K562 (cell line): ENCODE data around the gene AIG1. TPM values are rescaled to one million over a fixed set of nuclear protein-coding genes. Genes with fewer than 3 reads are reported as not detected.

Source experiments
- ATAC-seq: fragments of 200-7000 bp; cut with Tn5 transposase; 3 replicates; pipeline ENCODE4 v1.9.1; 2020; ENCODE audit warnings: moderate library complexity
- BruUV-seq: library from RNA; stranded (reverse); fragments of 400-500 nt; replicated peaks from 2 replicates; lab custom pipeline; 2021; lab: Mats Ljungman, UMichigan
- CTCF ChIA-PET: fragments of 300-600 bp; formaldehyde crosslinking; extraction: SDS; loops from one replicate; lab custom pipeline; 2021; ENCODE audit warnings: low intra/inter-chr PET ratio; lab: Yijun Ruan, JAX
- POLR2A ChIA-PET: fragments of 300-600, 350-650 bp; sonication (Branson Sonifier 250); formaldehyde crosslinking; extraction: SDS; loops from one replicate; lab custom pipeline; 2021; ENCODE audit warnings: antibody characterized with exemption, inconsistent platforms; lab: Yijun Ruan, JAX
- DNase-seq, 4 experiments: peaks; one replicate each; pipeline versions ENCODE4 v3.0.0 to v3.0.0-alpha.2; 2011 to 2018; ENCODE audit warnings: low spot score in 3 of 4, mixed read lengths in 3 of 4; ENCODE audit errors: extremely low read depth in 1 of 4
- FAIRE-seq: peaks from 2 replicates; lab custom pipeline; 2011; peaks lifted over from hg19 to GRCh38; lab: Jason Lieb, UNC
- H2AFZ ChIP-seq: 2 replicates; pipeline ENCODE4 v1.6.0; 2011; ENCODE audit warnings: low read depth, low read length, control low read depth, inconsistent platforms
- H3K27ac ChIP-seq: fragments of 200-600 bp; 3 replicates; pipeline ENCODE4 v1.8.0; 2011; ENCODE audit warnings: low read depth, mild to moderate bottlenecking, control low read depth, inconsistent platforms, low read length, moderate library complexity, mixed read lengths; ENCODE audit errors: extremely low read depth
- H3K27me3 ChIP-seq, 2 experiments: fragments of 300-600 bp in 1 of 2; 2 replicates in 1 of 2; 3 replicates in 1 of 2; pipeline versions ENCODE4 v1.6.0 to v1.8.0; 2011; ENCODE audit warnings: inconsistent platforms in 2 of 2, low read length in 2 of 2, mild to moderate bottlenecking in 1 of 2, mixed read lengths in 1 of 2, moderate library complexity in 1 of 2; ENCODE audit not compliant: control insufficient read depth in 2 of 2, insufficient read depth in 2 of 2
- H3K36me3 ChIP-seq: fragments of 300-600 bp; 3 replicates; pipeline ENCODE4 v1.8.0; 2011; ENCODE audit warnings: mild to moderate bottlenecking, low read length, inconsistent platforms; ENCODE audit not compliant: control insufficient read depth, insufficient read depth
- H3K4me1 ChIP-seq, 2 experiments: fragments of 200-600 bp in 1 of 2; replicated peaks in 1 of 2; 2 replicates in 1 of 2; 3 replicates in 1 of 2; pipeline versions ENCODE4 v1.5.1 to v1.8.0; 2011; ENCODE audit warnings: inconsistent platforms in 2 of 2, low read length in 2 of 2, mild to moderate bottlenecking in 1 of 2, mixed read lengths in 1 of 2, moderate library complexity in 1 of 2; ENCODE audit not compliant: control insufficient read depth in 2 of 2, insufficient read depth in 2 of 2
- H3K4me2 ChIP-seq: 2 replicates; pipeline ENCODE4 v1.6.1; 2011; ENCODE audit warnings: low read length, control low read depth, inconsistent platforms, mixed read lengths; ENCODE audit not compliant: insufficient read depth
- H3K4me3 ChIP-seq: fragments of 200-600 bp; sonication (generic), shearing (Covaris generic); 2 replicates; pipeline ENCODE4 v1.5.1; 2016; ENCODE audit warnings: control low read depth, inconsistent platforms
- H3K79me2 ChIP-seq: fragments of 200-600 bp; 3 replicates; pipeline ENCODE4 v1.8.0; 2011; ENCODE audit warnings: low read length, inconsistent platforms; ENCODE audit not compliant: control insufficient read depth, insufficient read depth
- H3K9ac ChIP-seq, 2 experiments: 2 replicates each; pipeline versions ENCODE4 v1.6.0 to v1.6.1; 2011; ENCODE audit warnings: low read depth in 2 of 2, low read length in 2 of 2, control low read depth in 1 of 2, inconsistent platforms in 1 of 2, mild to moderate bottlenecking in 1 of 2, mixed read lengths in 1 of 2; ENCODE audit not compliant: insufficient read depth in 1 of 2
- H3K9me1 ChIP-seq: one replicate; pipeline ENCODE4 v1.6.0; 2011; ENCODE audit warnings: inconsistent platforms, mild to moderate bottlenecking, low read length, moderate library complexity; ENCODE audit not compliant: control insufficient read depth, insufficient read depth
- H3K9me3 ChIP-seq: replicated peaks from 2 replicates; pipeline ENCODE4 v1.5.1; 2011; ENCODE audit warnings: low read depth, low read length, inconsistent platforms; ENCODE audit not compliant: control insufficient read depth, insufficient read depth
- H4K20me1 ChIP-seq: replicated peaks from 2 replicates; pipeline ENCODE4 v1.6.1; 2011; ENCODE audit warnings: low read length, inconsistent platforms, mixed read lengths; ENCODE audit not compliant: control insufficient read depth, insufficient read depth
- HMGN3 ChIP-seq: IDR thresholded peaks from 2 replicates; pipeline ENCODE4 v1.6.1; 2011; ENCODE audit warnings: borderline replicate concordance, low read depth, mild to moderate bottlenecking, mixed read lengths, low read length; ENCODE audit not compliant: insufficient read length; ENCODE audit errors: extremely low read depth
- KLF6 ChIP-seq: fragments of 250-450 bp; sonication (Bioruptor Pico); IDR thresholded peaks from 2 replicates; pipeline ENCODE4 v1.4.0; 2020; ENCODE audit warnings: mild to moderate bottlenecking, moderate library complexity, borderline replicate concordance
- MTA3 ChIP-seq: fragments of 450-650 bp; formaldehyde crosslinking; IDR thresholded peaks from 2 replicates; pipeline ENCODE4 v1.6.1; 2017; ENCODE audit warnings: mild to moderate bottlenecking, borderline replicate concordance
- NFYB ChIP-seq: IDR thresholded peaks from 2 replicates; pipeline ENCODE4 v1.6.1; 2011; ENCODE audit warnings: mild to moderate bottlenecking, moderate library complexity; ENCODE audit not compliant: insufficient read length; ENCODE audit errors: extremely low read depth
- PCBP2 ChIP-seq: fragments of 200-400 bp; formaldehyde crosslinking; IDR thresholded peaks from 2 replicates; pipeline ENCODE4 v1.6.1; 2018; ENCODE audit warnings: low read length, low read depth, mild to moderate bottlenecking, moderate library complexity; ENCODE audit not compliant: poor library complexity, severe bottlenecking
- RB1 ChIP-seq: fragments of 450-650 bp; IDR thresholded peaks from 2 replicates; pipeline ENCODE4 v1.6.1; 2017; ENCODE audit warnings: low read depth, mild to moderate bottlenecking
- RBBP5 ChIP-seq: fragments of 200-600 bp; sonication (generic); IDR thresholded peaks from 2 replicates; pipeline ENCODE4 v1.6.1; 2012; ENCODE audit warnings: borderline replicate concordance, mild to moderate bottlenecking, low read length, control low read depth, inconsistent platforms; ENCODE audit not compliant: insufficient read depth, poor library complexity, severe bottlenecking
- TGIF2 ChIP-seq: sonication (generic); formaldehyde crosslinking; IDR thresholded peaks from 2 replicates; pipeline ENCODE4 v1.8.1; 2022; ENCODE audit warnings: mild to moderate bottlenecking, missing genetic modification reagents, moderate library complexity
- ZNF146 ChIP-seq: IDR thresholded peaks from one replicate; pipeline ENCODE4 v1.6.1; 2018; ENCODE audit warnings: missing compliant biosample characterization; ENCODE audit not compliant: unreplicated experiment
- ZNF699 ChIP-seq: fragments of 250-450 bp; sonication (Bioruptor Pico); IDR thresholded peaks from 2 replicates; pipeline ENCODE4 v1.8.0; 2021; ENCODE audit warnings: mild to moderate bottlenecking, moderate library complexity; ENCODE audit not compliant: insufficient replicate concordance
- ZNF764 ChIP-seq: fragments of 250-450 bp; sonication (Bioruptor Pico); IDR thresholded peaks from 2 replicates; pipeline ENCODE4 v1.4.0; 2020; ENCODE audit warnings: low read depth, mild to moderate bottlenecking, moderate library complexity
- WGBS: fragments of 100-300 bp; shearing (Covaris generic); methylation state at CpG from one replicate; pipeline ENCODE4 v1.1.6; 2016; ENCODE audit warnings: low coverage, mixed read lengths; ENCODE audit not compliant: insufficient coverage; ENCODE audit errors: missing lambda C conversion rate; 5-methylcytosine and 5-hydroxymethylcytosine counted together
- in situ Hi-C: fragments of 300-500 bp; cut with MboI; formaldehyde crosslinking; loops from 4 replicates; pipeline ENCODE4 v1.15.0; 2018; ENCODE audit warnings: inconsistent platforms, mixed read lengths
- intact Hi-C: fragments of 100-400 bp; cut with micrococcal nuclease; formaldehyde crosslinking; loops from 2 replicates; pipeline ENCODE4 v1.14.2; 2022
- polyA plus RNA-seq, 8 experiments: library from polyadenylated mRNA; depleted of rRNA in 4 of 8; stranded (reverse) in 5 of 8; unstranded in 3 of 8; fragments of >200 nt; fragmentation: Nextera tagmentation in 2 of 8; fragmentation: Illumina TruSeq in 1 of 8; extraction: Ambion mirVana in 2 of 8; extraction: Trizol in 1 of 8; gene quantifications; 2 replicates each; pipeline versions ENCODE4 v1.2.1 to v1.2.3, GENCODE V29; 2011 to 2014; ENCODE audit warnings: inconsistent platforms in 1 of 8, missing spikeins in 1 of 8
- total RNA-seq, 7 experiments: library from RNA; depleted of rRNA in 6 of 7; stranded (reverse); fragments of >200 nt in 6 of 7; fragmentation: Illumina TruSeq in 2 of 7; extraction: Trizol in 2 of 7; gene quantifications; 2 replicates each; pipeline versions ENCODE4 v1.2.1 to v1.2.3, GENCODE V29; 2011 to 2021; ENCODE audit warnings: low replicate concordance in 1 of 7
- TF ChIP-seq, protein P1 (sequence below): fragments of 450-650 bp; IDR thresholded peaks from 2 replicates; pipeline ENCODE4 v1.6.1; 2016; ENCODE audit warnings: low read depth, mild to moderate bottlenecking, moderate library complexity
- TF ChIP-seq, protein P2 (sequence below): fragments of 450-650 bp; IDR thresholded peaks from one replicate; pipeline ENCODE4 v1.6.1; 2018; ENCODE audit warnings: mild to moderate bottlenecking, moderate library complexity; ENCODE audit not compliant: partially characterized antibody
- TF ChIP-seq, protein P3 (sequence below): fragments of 250-450 bp; sonication (Bioruptor Pico); IDR thresholded peaks from 2 replicates; pipeline ENCODE4 v1.8.0; 2021; ENCODE audit warnings: moderate library complexity, mild to moderate bottlenecking, inconsistent platforms
- TF ChIP-seq, protein P4 (sequence below): IDR thresholded peaks from 3 replicates; pipeline ENCODE4 v1.6.1; 2011; ENCODE audit warnings: borderline replicate concordance, mild to moderate bottlenecking; ENCODE audit not compliant: insufficient read length, insufficient read depth
- TF ChIP-seq, protein P5 (sequence below): sonication (generic); formaldehyde crosslinking; IDR thresholded peaks from 2 replicates; pipeline ENCODE4 v1.8.1; 2022; ENCODE audit warnings: missing genetic modification reagents

AIG1 gene
- total and polyA plus RNA-seq, 9 of the 15 experiments (the other 6 are each of a cell fraction or from before 2014, with no cell fraction given), result 74.8 to 333 (median 127) TPM

DNA sequence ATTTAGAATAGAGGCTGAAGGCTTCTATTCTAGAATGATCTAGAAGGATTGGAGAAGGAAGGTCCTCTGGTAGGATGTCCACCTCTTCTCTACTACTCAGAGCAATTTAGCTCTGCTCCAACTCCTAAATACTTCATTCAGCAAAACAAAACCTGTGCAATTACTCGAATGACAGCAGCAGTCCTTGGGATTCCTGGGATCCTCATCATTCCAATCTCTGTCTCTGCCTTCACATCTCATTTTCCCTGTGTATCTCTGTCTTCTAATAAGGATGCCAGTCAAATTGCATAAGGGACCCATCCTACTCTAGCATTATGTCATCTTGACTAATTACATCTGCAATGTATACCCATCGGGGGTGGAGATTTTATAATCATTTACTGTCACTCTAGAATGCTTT is 5.5 kb upstream of the AIG1 start (continued):
- no peak for TF ChIP-seq ZNF764 (CRISPR knock-in tag)
- TF ChIP-seq, protein P1, sequence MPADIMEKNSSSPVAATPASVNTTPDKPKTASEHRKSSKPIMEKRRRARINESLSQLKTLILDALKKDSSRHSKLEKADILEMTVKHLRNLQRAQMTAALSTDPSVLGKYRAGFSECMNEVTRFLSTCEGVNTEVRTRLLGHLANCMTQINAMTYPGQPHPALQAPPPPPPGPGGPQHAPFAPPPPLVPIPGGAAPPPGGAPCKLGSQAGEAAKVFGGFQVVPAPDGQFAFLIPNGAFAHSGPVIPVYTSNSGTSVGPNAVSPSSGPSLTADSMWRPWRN, result no peak

DNA sequence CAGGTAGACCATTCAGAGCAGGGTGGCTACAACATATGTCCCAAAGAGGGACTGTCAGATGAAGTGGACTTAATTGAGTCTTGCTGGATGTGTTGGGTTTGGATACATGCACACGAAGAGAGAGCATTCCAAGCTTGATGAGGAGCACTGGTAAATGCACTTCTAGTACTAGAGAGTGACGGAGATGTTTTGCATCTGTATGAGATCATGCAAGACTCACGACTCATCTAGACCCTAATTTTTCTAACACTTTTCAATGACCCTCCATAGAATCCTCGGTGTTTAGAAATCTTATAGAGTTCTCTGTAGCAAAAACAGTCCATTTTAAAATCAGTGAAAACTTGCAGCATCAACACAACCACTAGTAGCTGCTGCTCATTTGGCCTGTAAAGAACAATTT is 4.8 kb upstream of the AIG1 start:
- BruUV-seq, result no TSS peak
- FAIRE-seq (no peak), ATAC-seq (no peak), DNase-seq (no peak)
- POLR2A ChIA-PET, result interaction anchor here (1.4 kb wide), 1 partner anchor 33 kb away, joined by 3 read pairs; no protein-coding TSS in a partner anchor
- Histone ChIP-seq H3K4me1 (peaks cover 5% of the 10 kb centered on the region in 2 experiments; a peak in 2 of 5 replicates), H3K79me2 (peaks cover 2% of the 10 kb centered on the region), H3K36me3 (no peaks in the 10 kb centered on the region), H3K9ac (no peak overlapping the region), H3K9me1 (no peaks in the 10 kb centered on the region), H3K4me2 (no peak overlapping the region), H2AFZ (no peak overlapping the region), H3K4me3 (no peak overlapping the region), H4K20me1 (no peaks in the 10 kb centered on the region), H3K27ac (no peak overlapping the region), H3K27me3 (no peaks in the 10 kb centered on the region), H3K9me3 (no peaks in the 10 kb centered on the region)
- intact Hi-C loops, result no loop called here
- WGBS, result 32% methylated on average over 4 of the region's 4 CpGs
- CTCF ChIA-PET, result no interaction called here
- in situ Hi-C loops, result no loop called here
- TF ChIP-seq MTA3 (no peak), ZNF699 (CRISPR knock-in tag) (no peak), PCBP2 (no peak), NFYB (no peak), TGIF2 (CRISPR knock-in tag) (no peak), KLF6 (no peak), ZNF146 (CRISPR knock-in tag) (no peak), RBBP5 (no peak), RB1 (no peak), HMGN3 (no peak)
- TF ChIP-seq, protein P2, sequence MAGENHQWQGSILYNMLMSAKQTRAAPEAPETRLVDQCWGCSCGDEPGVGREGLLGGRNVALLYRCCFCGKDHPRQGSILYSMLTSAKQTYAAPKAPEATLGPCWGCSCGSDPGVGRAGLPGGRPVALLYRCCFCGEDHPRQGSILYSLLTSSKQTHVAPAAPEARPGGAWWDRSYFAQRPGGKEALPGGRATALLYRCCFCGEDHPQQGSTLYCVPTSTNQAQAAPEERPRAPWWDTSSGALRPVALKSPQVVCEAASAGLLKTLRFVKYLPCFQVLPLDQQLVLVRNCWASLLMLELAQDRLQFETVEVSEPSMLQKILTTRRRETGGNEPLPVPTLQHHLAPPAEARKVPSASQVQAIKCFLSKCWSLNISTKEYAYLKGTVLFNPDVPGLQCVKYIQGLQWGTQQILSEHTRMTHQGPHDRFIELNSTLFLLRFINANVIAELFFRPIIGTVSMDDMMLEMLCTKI, result no peak
- TF ChIP-seq, protein P3, sequence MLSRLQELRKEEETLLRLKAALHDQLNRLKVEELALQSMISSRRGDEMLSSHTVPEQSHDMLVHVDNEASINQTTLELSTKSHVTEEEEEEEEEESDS (CRISPR knock-in tag), result no peak
- TF ChIP-seq, protein P4, sequence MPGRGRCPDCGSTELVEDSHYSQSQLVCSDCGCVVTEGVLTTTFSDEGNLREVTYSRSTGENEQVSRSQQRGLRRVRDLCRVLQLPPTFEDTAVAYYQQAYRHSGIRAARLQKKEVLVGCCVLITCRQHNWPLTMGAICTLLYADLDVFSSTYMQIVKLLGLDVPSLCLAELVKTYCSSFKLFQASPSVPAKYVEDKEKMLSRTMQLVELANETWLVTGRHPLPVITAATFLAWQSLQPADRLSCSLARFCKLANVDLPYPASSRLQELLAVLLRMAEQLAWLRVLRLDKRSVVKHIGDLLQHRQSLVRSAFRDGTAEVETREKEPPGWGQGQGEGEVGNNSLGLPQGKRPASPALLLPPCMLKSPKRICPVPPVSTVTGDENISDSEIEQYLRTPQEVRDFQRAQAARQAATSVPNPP, result no peak
- TF ChIP-seq, protein P5, sequence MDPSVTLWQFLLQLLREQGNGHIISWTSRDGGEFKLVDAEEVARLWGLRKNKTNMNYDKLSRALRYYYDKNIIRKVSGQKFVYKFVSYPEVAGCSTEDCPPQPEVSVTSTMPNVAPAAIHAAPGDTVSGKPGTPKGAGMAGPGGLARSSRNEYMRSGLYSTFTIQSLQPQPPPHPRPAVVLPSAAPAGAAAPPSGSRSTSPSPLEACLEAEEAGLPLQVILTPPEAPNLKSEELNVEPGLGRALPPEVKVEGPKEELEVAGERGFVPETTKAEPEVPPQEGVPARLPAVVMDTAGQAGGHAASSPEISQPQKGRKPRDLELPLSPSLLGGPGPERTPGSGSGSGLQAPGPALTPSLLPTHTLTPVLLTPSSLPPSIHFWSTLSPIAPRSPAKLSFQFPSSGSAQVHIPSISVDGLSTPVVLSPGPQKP (CRISPR knock-in tag), result no peak
